ENCODE results near the gene PYDC1. TPM values are rescaled to one million over a fixed set of nuclear protein-coding genes. Genes with fewer than 3 reads are reported as not detected.
A peak's percentile ranks its signal among the peaks of the same experiment; 100 is the strongest.
"Not testable (repeated sequence)": the region's sequence is repeated elsewhere in the genome, so short reads cannot be mapped to it uniquely, and the experiment has no call there.

Gene PYDC1
- total RNA-seq, 1 experiment from 2014 or later = not detected

GRCh38 chr16:31201582-31202413, 15.1 kb downstream of the PYDC1 start:
- H3K9me3 ChIP-seq = no peaks in the 10 kb centered on the region
- H3K4me1 ChIP-seq = no peaks in the 10 kb centered on the region; the same call in 1 of the 2 replicates
- Mint-ChIP-seq H3K27me3 (ENCODE audit: insufficient read depth, unreplicated experiment) (peaks cover 3% of the 10 kb centered on the region), H3K9me3 (ENCODE audit: unreplicated experiment) (no peaks in the 10 kb centered on the region), H3K27ac (ENCODE audit: unreplicated experiment) (no peak overlapping the region), H3K4me1 (ENCODE audit: low read depth, unreplicated experiment) (peaks cover 22% of the 10 kb centered on the region), H3K36me3 (ENCODE audit: insufficient read depth, unreplicated experiment) (peaks cover 54% of the 10 kb centered on the region), H3K4me3 (ENCODE audit: unreplicated experiment) (peak overlapping the region; percentile 37)
- POLR2A ChIA-PET = interaction anchor here (1.1 kb wide), 1 partner anchor 22 kb away, joined by 3 read pairs; the partner anchor contains the start of gene FUS
- TF ChIP-seq CTCF (IDR thresholded peaks at IDR 0.05; ENCODE audit: insufficient read depth in 1 of 2, low read depth in 1 of 2, low read length in 1 of 2, severe bottlenecking in 1 of 2, unreplicated experiment in 1 of 2) = no peak
- H3K27me3 ChIP-seq (replicated peaks; ENCODE audit: control insufficient read depth, insufficient read depth, low read length) = no peaks in the 10 kb centered on the region
- H3K36me3 ChIP-seq (ENCODE audit: control insufficient read depth, insufficient read depth, low read length) = no peaks in the 10 kb centered on the region
- H3K4me3 ChIP-seq (ENCODE audit: low read depth, low read length) = peak overlapping the region; percentile 18
- DNase-seq = no peak
- BruUV-seq (replicated peaks) = no TSS peak
- CTCF ChIA-PET = no interaction called here
- intact Hi-C loops (cut with micrococcal nuclease; ENCODE audit: unreplicated experiment) = loop anchor here (5.0 to 10.0 kb wide), 2 partner anchors 93 to 241 kb away; partner anchors contain the start of gene ZNF843

GRCh38 chr16:31200821-31201568, 15.9 kb downstream of the PYDC1 start:
- H3K27ac Mint-ChIP-seq (ENCODE audit: unreplicated experiment) = no peak overlapping the region
- peak overlapping the region; percentile 37 for H3K4me3 Mint-ChIP-seq (ENCODE audit: unreplicated experiment)
- ChIA-PET POLR2A (interaction anchor here (0.6 to 1.1 kb wide), 2 partner anchors 21 kb away, joined by 3 read pairs; partner anchors contain the start of gene FUS), CTCF (no interaction called here)
- TF ChIP-seq CTCF (IDR thresholded peaks at IDR 0.05; ENCODE audit: insufficient read depth in 1 of 2, low read depth in 1 of 2, low read length in 1 of 2, severe bottlenecking in 1 of 2, unreplicated experiment in 1 of 2) = no peak
- H3K4me3 ChIP-seq (ENCODE audit: low read depth, low read length) = no peak overlapping the region
- no peaks in the 10 kb centered on the region; the same call in 1 of the 2 replicates for H3K4me1 ChIP-seq
- peaks cover 22% of the 10 kb centered on the region for H3K4me1 Mint-ChIP-seq (ENCODE audit: low read depth, unreplicated experiment)
- peak in 1 of 2 experiments; percentile 35 for DNase-seq
- H3K27me3 Mint-ChIP-seq (ENCODE audit: insufficient read depth, unreplicated experiment) = peaks cover 2% of the 10 kb centered on the region
- H3K27me3 ChIP-seq (replicated peaks; ENCODE audit: control insufficient read depth, insufficient read depth, low read length) = no peaks in the 10 kb centered on the region
- H3K9me3 Mint-ChIP-seq (ENCODE audit: unreplicated experiment) = no peaks in the 10 kb centered on the region
- peaks cover 62% of the 10 kb centered on the region for H3K36me3 Mint-ChIP-seq (ENCODE audit: insufficient read depth, unreplicated experiment)
- no peaks in the 10 kb centered on the region for H3K9me3 ChIP-seq
- no peaks in the 10 kb centered on the region for H3K36me3 ChIP-seq (ENCODE audit: control insufficient read depth, insufficient read depth, low read length)
- intact Hi-C loops (cut with micrococcal nuclease; ENCODE audit: unreplicated experiment) = loop anchor here (5.0 to 10.0 kb wide), 2 partner anchors 94 to 241 kb away; partner anchors contain the start of gene ZNF843
- no TSS peak for BruUV-seq (replicated peaks)

GRCh38 chr16:31200111-31200510, 16.8 kb downstream of the PYDC1 start:
- not testable (repeated sequence) for H3K27me3 ChIP-seq (replicated peaks; ENCODE audit: control insufficient read depth, insufficient read depth, low read length); DNase-seq; H3K4me1 ChIP-seq; H3K36me3 ChIP-seq (ENCODE audit: control insufficient read depth, insufficient read depth, low read length); H3K9me3 ChIP-seq; BruUV-seq (replicated peaks); H3K4me3 ChIP-seq (ENCODE audit: low read depth, low read length); H3K9me3 Mint-ChIP-seq (ENCODE audit: unreplicated experiment); H3K27me3 Mint-ChIP-seq (ENCODE audit: insufficient read depth, unreplicated experiment); H3K4me3 Mint-ChIP-seq (ENCODE audit: unreplicated experiment)
- H3K36me3 Mint-ChIP-seq (ENCODE audit: insufficient read depth, unreplicated experiment) = peaks cover 71% of the 10 kb centered on the region
- peaks cover 22% of the 10 kb centered on the region for H3K4me1 Mint-ChIP-seq (ENCODE audit: low read depth, unreplicated experiment)
- H3K27ac Mint-ChIP-seq (ENCODE audit: unreplicated experiment) = peak overlapping the region; percentile 30
- intact Hi-C loops (cut with micrococcal nuclease; ENCODE audit: unreplicated experiment) = loop anchor here (5.0 to 10.0 kb wide), 2 partner anchors 95 to 242 kb away; partner anchors contain the start of gene ZNF843
- POLR2A ChIA-PET = interaction anchor here (0.6 kb wide), 1 partner anchor 20 kb away, joined by 3 read pairs; no protein-coding TSS in a partner anchor
- CTCF ChIA-PET = interaction anchor here (0.5 to 1.0 kb wide), 2 partner anchors 43 to 58 kb away, joined by 3 read pairs; no protein-coding TSS in a partner anchor

All from Caco-2 (cell line).